K562 (cell line): Measurements from ENCODE around the gene GPAT3. TPM values are rescaled to one million over a fixed set of nuclear protein-coding genes. Genes with fewer than 3 reads are reported as not detected.

Experiments used
- AFF1 ChIP-seq, 2 experiments: fragments of 450-650 bp; IDR thresholded peaks; 2 replicates each; pipeline ENCODE4 v1.6.1; 2018; ENCODE audit warnings: mild to moderate bottlenecking in 2 of 2, low read depth in 1 of 2; ENCODE audit not compliant: partially characterized antibody in 2 of 2
- CCNT2 ChIP-seq: IDR thresholded peaks from 2 replicates; pipeline ENCODE4 v1.6.1; 2011; ENCODE audit warnings: borderline replicate concordance, low read depth, mild to moderate bottlenecking, moderate library complexity, mixed read lengths, low read length; ENCODE audit not compliant: insufficient read length; ENCODE audit errors: extremely low read depth
- CSDE1 ChIP-seq, 2 experiments: fragments of 450-650 bp; IDR thresholded peaks; 2 replicates each; pipeline ENCODE4 v1.6.1; 2016; ENCODE audit warnings: mild to moderate bottlenecking in 1 of 2
- ETV1 ChIP-seq: fragments of 450-650 bp; conservative IDR thresholded peaks from 2 replicates; pipeline ENCODE4 v1.6.1; 2016; ENCODE audit warnings: missing genetic modification characterization, control low read depth, low read depth, missing compliant biosample characterization
- FOSL1 ChIP-seq: fragments of 200-800 bp; sonication (Bioruptor generic); conservative IDR thresholded peaks from 2 replicates; pipeline ENCODE4 v1.6.1; 2016; ENCODE audit warnings: missing genetic modification characterization, missing compliant biosample characterization
- GABPB1 ChIP-seq: sonication (generic); formaldehyde crosslinking; IDR thresholded peaks from 2 replicates; pipeline ENCODE4 v1.8.0; 2022; ENCODE audit warnings: mild to moderate bottlenecking, missing genetic modification reagents
- JUN ChIP-seq, 2 experiments: sonication (generic) in 1 of 2; formaldehyde crosslinking in 1 of 2; IDR thresholded peaks; 2 replicates each; pipeline versions ENCODE4 v1.6.1 to v1.8.0; 2012 to 2022; ENCODE audit warnings: borderline replicate concordance in 2 of 2, mild to moderate bottlenecking in 2 of 2, improper control_type of control experiment in 1 of 2, low read depth in 1 of 2, low read length in 1 of 2, missing genetic modification reagents in 1 of 2
- SP1 ChIP-seq: sonication (generic); formaldehyde crosslinking; IDR thresholded peaks from 2 replicates; pipeline ENCODE4 v1.8.1; 2022; ENCODE audit warnings: mild to moderate bottlenecking, missing genetic modification reagents
- SUPT5H ChIP-seq: fragments of 450-650 bp; IDR thresholded peaks from 2 replicates; pipeline ENCODE4 v1.6.1; 2016
- ZNF384 ChIP-seq: IDR thresholded peaks from 2 replicates; pipeline ENCODE4 v1.6.1; 2012; ENCODE audit warnings: low read depth, low read length, improper control_type of control experiment
- polyA plus RNA-seq, 8 experiments: library from polyadenylated mRNA; depleted of rRNA in 4 of 8; stranded (reverse) in 5 of 8; unstranded in 3 of 8; fragments of >200 nt; fragmentation: Nextera tagmentation in 2 of 8; fragmentation: Illumina TruSeq in 1 of 8; extraction: Ambion mirVana in 2 of 8; extraction: Trizol in 1 of 8; gene quantifications; 2 replicates each; pipeline versions ENCODE4 v1.2.1 to v1.2.3, GENCODE V29; 2011 to 2014; ENCODE audit warnings: inconsistent platforms in 1 of 8, missing spikeins in 1 of 8
- total RNA-seq, 7 experiments: library from RNA; depleted of rRNA in 6 of 7; stranded (reverse); fragments of >200 nt in 6 of 7; fragmentation: Illumina TruSeq in 2 of 7; extraction: Trizol in 2 of 7; gene quantifications; 2 replicates each; pipeline versions ENCODE4 v1.2.1 to v1.2.3, GENCODE V29; 2011 to 2021; ENCODE audit warnings: low replicate concordance in 1 of 7
- TF ChIP-seq, protein P1 (sequence below), 2 experiments: fragments of 450-650 bp; IDR thresholded peaks; 2 replicates each; pipeline ENCODE4 v1.6.1; 2016
- TF ChIP-seq, protein P2 (sequence below): fragments of 200-800 bp; sonication (Bioruptor generic); IDR thresholded peaks from 2 replicates; pipeline ENCODE4 v1.6.1; 2017; ENCODE audit warnings: missing genetic modification characterization, missing compliant biosample characterization

The GPAT3 gene
- total and polyA plus RNA-seq, 9 of the 15 experiments (the other 6 are each of a cell fraction or from before 2014, with no cell fraction given), result 4.1 to 16.1 (median 13.1) TPM

- TF ChIP-seq, protein P1, sequence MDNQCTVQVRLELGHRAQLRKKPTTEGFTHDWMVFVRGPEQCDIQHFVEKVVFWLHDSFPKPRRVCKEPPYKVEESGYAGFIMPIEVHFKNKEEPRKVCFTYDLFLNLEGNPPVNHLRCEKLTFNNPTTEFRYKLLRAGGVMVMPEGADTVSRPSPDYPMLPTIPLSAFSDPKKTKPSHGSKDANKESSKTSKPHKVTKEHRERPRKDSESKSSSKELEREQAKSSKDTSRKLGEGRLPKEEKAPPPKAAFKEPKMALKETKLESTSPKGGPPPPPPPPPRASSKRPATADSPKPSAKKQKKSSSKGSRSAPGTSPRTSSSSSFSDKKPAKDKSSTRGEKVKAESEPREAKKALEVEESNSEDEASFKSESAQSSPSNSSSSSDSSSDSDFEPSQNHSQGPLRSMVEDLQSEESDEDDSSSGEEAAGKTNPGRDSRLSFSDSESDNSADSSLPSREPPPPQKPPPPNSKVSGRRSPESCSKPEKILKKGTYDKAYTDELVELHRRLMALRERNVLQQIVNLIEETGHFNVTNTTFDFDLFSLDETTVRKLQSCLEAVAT (IDR thresholded peaks at IDR 0.05), result 0 out of 4 replicates have a peak, but pooled peaks of 1 of the 2 experiments have one; percentile 39
- TF ChIP-seq FOSL1 (peak; percentile 97), ZNF384 (0 out of 2 replicates have a peak, but pooled peaks have one; percentile 2), CCNT2 (peak; percentile 86), SUPT5H (peak; percentile 56; the same call in 1 of the 2 replicates), AFF1 (IDR thresholded peaks at IDR 0.05; ENCODE audit: low read depth in 1 of 2, partially characterized antibody in 2 of 2) (peak in 1 of 2 experiments; percentile 87), SP1 (peak; percentile 45; the same call in 1 of the 2 replicates), CSDE1 (IDR thresholded peaks at IDR 0.05) (no peak), ETV1 (0 out of 2 replicates have a peak, but pooled peaks have one; percentile 10), JUN (IDR thresholded peaks at IDR 0.05; ENCODE audit: borderline replicate concordance, low read depth, low read length) (peak; percentile 90), JUN (CRISPR knock-in tag; IDR thresholded peaks at IDR 0.05; ENCODE audit: borderline replicate concordance) (0 out of 2 replicates have a peak, but pooled peaks have one; percentile 69), GABPB1 (0 out of 2 replicates have a peak, but pooled peaks have one; percentile 13)
- TF ChIP-seq, protein P2, sequence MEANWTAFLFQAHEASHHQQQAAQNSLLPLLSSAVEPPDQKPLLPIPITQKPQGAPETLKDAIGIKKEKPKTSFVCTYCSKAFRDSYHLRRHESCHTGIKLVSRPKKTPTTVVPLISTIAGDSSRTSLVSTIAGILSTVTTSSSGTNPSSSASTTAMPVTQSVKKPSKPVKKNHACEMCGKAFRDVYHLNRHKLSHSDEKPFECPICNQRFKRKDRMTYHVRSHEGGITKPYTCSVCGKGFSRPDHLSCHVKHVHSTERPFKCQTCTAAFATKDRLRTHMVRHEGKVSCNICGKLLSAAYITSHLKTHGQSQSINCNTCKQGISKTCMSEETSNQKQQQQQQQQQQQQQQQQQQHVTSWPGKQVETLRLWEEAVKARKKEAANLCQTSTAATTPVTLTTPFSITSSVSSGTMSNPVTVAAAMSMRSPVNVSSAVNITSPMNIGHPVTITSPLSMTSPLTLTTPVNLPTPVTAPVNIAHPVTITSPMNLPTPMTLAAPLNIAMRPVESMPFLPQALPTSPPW (CRISPR knock-in tag), result peak; percentile 71
Measured at GRCh38 chr4:83535520-83536361, at the start of gene GPAT3 (continued).
